ENCODE data around the gene CXCR6.

The CXCR6 gene

DNA sequence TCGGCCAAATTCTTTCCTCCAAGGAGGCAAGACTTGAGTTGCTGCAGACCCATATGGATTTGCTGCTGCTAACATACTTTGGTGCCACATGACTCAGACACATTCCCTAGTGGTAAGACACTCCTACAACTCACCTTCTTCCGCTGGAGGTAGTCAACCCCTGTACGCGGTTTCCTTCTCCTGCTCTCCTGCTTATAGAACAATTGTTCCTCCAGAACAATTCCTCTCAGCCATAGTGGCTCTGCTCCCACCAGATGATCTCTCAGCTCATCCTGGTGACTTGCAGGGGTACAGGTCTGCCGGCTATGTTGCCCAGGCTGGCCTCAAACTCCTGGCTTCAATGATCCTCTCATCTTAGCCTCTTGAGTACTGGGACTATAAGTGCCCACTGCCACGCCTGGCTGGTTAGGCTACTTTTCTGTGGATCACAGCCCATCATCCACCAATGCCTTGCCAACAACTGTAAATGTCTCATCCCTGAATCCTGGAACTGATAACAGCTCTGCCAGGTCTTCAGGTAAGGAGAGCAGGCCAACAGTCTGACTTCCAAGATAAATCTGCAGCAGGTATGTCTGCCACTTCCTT lies 2.4 kb upstream of the CXCR6 start:
- Histone ChIP-seq H3K4me1 (ENCODE audit: control insufficient read depth, insufficient read depth, low read length) (peaks cover 5% of the 10 kb centered on the region), H3K9me3 (replicated peaks; ENCODE audit: low read length) (no peaks in the 10 kb centered on the region), H3K27me3 (ENCODE audit: control insufficient read depth, insufficient read depth, low read length) (peaks cover 4% of the 10 kb centered on the region), H3K36me3 (ENCODE audit: insufficient read depth, low read length) (no peaks in the 10 kb centered on the region), H3K4me2 (ENCODE audit: low read length) (no peak overlapping the region), H3K4me3 (ENCODE audit: low read length) (no peak overlapping the region), H3K9ac (ENCODE audit: low read depth, low read length) (no peak overlapping the region)

DNA sequence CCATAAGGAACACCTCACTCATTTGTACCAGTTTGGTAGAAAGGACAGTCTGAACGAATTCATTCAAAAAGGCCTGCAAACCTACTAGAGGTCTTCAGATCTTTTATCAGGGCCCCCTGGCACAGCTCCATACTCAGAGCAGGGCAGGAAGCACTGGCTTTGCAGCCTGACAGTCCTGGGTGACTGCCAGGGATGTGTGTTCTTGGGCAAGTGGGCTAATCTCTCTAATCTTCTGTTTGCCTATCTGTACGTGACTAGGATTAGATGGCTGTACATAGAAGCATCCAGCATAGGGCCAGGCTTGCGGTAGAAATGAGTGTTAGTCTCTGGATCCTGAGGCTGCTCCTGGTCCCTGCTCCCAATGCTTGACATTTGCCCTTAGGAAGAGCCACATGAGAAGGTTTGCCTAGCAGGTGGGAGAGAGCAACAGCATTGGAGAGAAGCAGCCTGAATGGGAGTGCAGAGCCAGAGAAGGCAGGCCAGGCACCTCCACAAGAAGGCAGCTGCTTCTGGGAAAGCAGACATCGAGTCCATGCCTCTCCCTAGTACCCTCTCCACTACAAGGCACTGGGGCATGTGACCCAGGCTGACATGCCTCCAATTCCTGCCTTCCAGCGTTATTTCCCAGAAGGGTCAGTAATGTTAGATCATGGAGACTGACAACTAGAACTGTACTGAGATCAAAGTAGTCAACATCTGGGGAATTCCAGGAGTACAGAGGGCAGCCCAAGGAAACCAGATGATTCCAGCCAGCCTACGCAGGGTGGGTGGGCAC lies 1.0 kb upstream of the CXCR6 start:
- Histone ChIP-seq H3K9me3 (replicated peaks; ENCODE audit: low read length) (no peaks in the 10 kb centered on the region), H3K4me3 (ENCODE audit: low read length) (no peak overlapping the region), H3K9ac (ENCODE audit: low read depth, low read length) (no peak overlapping the region), H3K36me3 (ENCODE audit: insufficient read depth, low read length) (peaks cover 10% of the 10 kb centered on the region), H3K4me1 (ENCODE audit: control insufficient read depth, insufficient read depth, low read length) (peaks cover 5% of the 10 kb centered on the region), H3K27me3 (ENCODE audit: control insufficient read depth, insufficient read depth, low read length) (peaks cover 4% of the 10 kb centered on the region), H3K4me2 (ENCODE audit: low read length) (no peak overlapping the region)

DNA sequence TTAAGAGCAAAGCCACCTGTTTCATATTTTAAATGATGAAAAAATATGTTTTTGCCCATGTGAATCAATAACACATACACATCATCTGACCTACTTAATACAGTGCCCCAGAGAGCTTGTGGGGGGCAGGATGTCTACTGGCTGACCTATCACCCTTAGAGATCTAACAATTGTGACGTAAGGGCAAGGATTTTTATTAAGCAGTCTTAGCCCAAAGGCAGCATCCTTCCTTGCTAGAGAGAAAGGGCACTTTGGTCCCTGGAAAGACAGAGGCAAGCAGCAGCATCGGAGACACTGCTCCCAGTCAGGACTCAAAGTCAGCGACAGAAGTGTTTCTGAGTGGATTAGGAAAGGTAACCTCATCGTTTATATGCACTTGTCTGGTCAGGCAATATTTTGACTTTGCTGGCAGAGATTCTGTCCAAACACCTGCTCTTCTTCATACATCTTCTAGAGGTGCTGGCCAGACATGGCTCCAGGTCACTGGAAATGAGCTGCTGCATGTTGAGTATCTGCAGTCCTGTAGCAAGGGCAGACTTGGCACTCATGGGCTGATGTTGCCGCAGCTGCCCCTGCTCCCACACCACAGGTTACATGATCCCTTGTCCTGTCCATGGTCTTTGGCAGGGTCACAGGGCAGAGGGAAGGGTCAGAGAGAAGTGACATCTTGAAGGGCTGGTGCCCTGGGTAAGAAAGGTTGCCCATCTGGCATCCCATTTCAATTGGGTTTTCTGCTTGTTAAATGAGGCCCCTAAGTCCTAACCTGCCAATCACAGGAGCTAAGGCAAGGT lies 1.8 kb downstream of the CXCR6 start:
- Histone ChIP-seq H3K9me3 (replicated peaks; ENCODE audit: low read length) (no peaks in the 10 kb centered on the region), H3K4me1 (ENCODE audit: control insufficient read depth, insufficient read depth, low read length) (peaks cover 16% of the 10 kb centered on the region), H3K4me2 (ENCODE audit: low read length) (no peak overlapping the region), H3K4me3 (ENCODE audit: low read length) (no peak overlapping the region), H3K36me3 (ENCODE audit: insufficient read depth, low read length) (peaks cover 12% of the 10 kb centered on the region), H3K27me3 (ENCODE audit: control insufficient read depth, insufficient read depth, low read length) (peaks cover 4% of the 10 kb centered on the region), H3K9ac (ENCODE audit: low read depth, low read length) (no peak overlapping the region)

DNA sequence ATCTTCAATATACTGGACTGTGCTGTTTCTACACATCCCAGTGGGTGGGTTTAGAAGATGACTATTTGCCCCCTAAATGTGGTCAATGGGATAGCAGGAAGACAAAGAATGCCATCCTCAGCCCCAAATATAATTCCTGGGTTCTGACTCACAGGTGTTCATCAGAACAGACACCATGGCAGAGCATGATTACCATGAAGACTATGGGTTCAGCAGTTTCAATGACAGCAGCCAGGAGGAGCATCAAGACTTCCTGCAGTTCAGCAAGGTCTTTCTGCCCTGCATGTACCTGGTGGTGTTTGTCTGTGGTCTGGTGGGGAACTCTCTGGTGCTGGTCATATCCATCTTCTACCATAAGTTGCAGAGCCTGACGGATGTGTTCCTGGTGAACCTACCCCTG lies 3.0 kb downstream of the CXCR6 start:
- Histone ChIP-seq H3K9me3 (replicated peaks; ENCODE audit: low read length) (no peaks in the 10 kb centered on the region), H3K4me2 (ENCODE audit: low read length) (no peak overlapping the region), H3K4me3 (ENCODE audit: low read length) (no peak overlapping the region), H3K9ac (ENCODE audit: low read depth, low read length) (no peak overlapping the region), H3K36me3 (ENCODE audit: insufficient read depth, low read length) (peaks cover 14% of the 10 kb centered on the region), H3K27me3 (ENCODE audit: control insufficient read depth, insufficient read depth, low read length) (peaks cover 4% of the 10 kb centered on the region), H3K4me1 (ENCODE audit: control insufficient read depth, insufficient read depth, low read length) (peaks cover 16% of the 10 kb centered on the region)

DNA sequence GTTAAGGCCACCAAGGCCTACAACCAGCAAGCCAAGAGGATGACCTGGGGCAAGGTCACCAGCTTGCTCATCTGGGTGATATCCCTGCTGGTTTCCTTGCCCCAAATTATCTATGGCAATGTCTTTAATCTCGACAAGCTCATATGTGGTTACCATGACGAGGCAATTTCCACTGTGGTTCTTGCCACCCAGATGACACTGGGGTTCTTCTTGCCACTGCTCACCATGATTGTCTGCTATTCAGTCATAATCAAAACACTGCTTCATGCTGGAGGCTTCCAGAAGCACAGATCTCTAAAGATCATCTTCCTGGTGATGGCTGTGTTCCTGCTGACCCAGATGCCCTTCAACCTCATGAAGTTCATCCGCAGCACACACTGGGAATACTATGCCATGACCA lies 3.6 kb downstream of the CXCR6 start:
- H3K9me3 ChIP-seq (replicated peaks; ENCODE audit: low read length), result no peaks in the 10 kb centered on the region
- no peak overlapping the region for H3K9ac ChIP-seq (ENCODE audit: low read depth, low read length)
- no peak overlapping the region for H3K4me2 ChIP-seq (ENCODE audit: low read length)
- H3K27me3 ChIP-seq (ENCODE audit: control insufficient read depth, insufficient read depth, low read length), result peaks cover 4% of the 10 kb centered on the region
- H3K36me3 ChIP-seq (ENCODE audit: insufficient read depth, low read length), result peaks cover 18% of the 10 kb centered on the region
- no peak overlapping the region for H3K4me3 ChIP-seq (ENCODE audit: low read length)
- peaks cover 16% of the 10 kb centered on the region for H3K4me1 ChIP-seq (ENCODE audit: control insufficient read depth, insufficient read depth, low read length)

DNA sequence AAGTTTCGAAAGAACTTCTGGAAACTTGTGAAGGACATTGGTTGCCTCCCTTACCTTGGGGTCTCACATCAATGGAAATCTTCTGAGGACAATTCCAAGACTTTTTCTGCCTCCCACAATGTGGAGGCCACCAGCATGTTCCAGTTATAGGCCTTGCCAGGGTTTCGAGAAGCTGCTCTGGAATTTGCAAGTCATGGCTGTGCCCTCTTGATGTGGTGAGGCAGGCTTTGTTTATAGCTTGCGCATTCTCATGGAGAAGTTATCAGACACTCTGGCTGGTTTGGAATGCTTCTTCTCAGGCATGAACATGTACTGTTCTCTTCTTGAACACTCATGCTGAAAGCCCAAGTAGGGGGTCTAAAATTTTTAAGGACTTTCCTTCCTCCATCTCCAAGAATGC lies 4.1 kb downstream of the CXCR6 start:
- Histone ChIP-seq H3K27me3 (ENCODE audit: control insufficient read depth, insufficient read depth, low read length) (peaks cover 3% of the 10 kb centered on the region), H3K4me1 (ENCODE audit: control insufficient read depth, insufficient read depth, low read length) (peaks cover 16% of the 10 kb centered on the region), H3K9me3 (replicated peaks; ENCODE audit: low read length) (no peaks in the 10 kb centered on the region), H3K36me3 (ENCODE audit: insufficient read depth, low read length) (peaks cover 23% of the 10 kb centered on the region), H3K4me2 (ENCODE audit: low read length) (no peak overlapping the region), H3K4me3 (ENCODE audit: low read length) (no peak overlapping the region), H3K9ac (ENCODE audit: low read depth, low read length) (no peak overlapping the region)

DNA sequence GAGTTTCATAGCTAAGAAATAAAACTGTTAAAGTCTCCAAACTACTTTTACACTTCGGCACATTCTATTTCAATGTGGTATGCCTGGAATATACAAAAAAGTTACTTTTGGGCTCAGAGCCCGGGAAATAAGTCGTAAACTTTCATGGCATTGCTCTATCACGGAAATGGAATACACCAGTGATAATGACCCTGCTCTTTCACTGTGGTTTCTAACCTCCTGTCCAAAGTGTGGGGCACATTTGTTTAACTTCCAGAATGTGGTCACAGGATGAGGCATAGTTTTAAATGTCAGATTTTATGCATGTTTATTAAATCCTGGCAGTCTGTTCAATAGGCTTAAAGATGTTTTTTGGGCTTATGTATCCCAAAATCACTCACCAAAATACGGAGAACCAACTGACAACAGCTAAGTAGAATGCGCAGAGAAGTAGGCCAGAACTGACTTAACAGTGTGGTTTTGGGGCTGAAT lies 5.1 kb downstream of the CXCR6 start:
- H3K4me2 ChIP-seq (ENCODE audit: low read length), result no peak overlapping the region
- H3K27me3 ChIP-seq (ENCODE audit: control insufficient read depth, insufficient read depth, low read length), result no peaks in the 10 kb centered on the region
- H3K4me3 ChIP-seq (ENCODE audit: low read length), result no peak overlapping the region
- H3K9me3 ChIP-seq (replicated peaks; ENCODE audit: low read length), result no peaks in the 10 kb centered on the region
- H3K36me3 ChIP-seq (ENCODE audit: insufficient read depth, low read length), result peaks cover 30% of the 10 kb centered on the region
- no peak overlapping the region for H3K9ac ChIP-seq (ENCODE audit: low read depth, low read length)
- peaks cover 16% of the 10 kb centered on the region for H3K4me1 ChIP-seq (ENCODE audit: control insufficient read depth, insufficient read depth, low read length)

DNA sequence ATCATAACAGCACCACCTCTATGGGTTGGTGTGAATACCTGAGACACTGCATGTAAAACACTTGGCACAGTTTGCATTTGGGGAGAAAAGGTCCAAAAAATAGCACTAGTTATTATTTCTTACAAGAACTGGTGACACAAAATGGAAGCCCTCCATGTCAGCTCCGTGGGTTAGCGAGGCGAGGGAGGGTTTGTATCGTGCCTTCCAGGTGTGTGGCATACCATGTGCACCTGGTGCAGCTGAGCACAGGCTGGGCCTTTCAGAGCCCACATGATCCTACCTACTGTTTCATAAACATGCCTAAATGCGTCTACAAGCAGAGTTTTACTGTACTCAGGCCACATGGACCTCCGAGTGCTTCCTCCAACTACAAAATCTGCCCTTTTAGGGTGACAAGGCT lies 5.6 kb downstream of the CXCR6 start:
- Histone ChIP-seq H3K9ac (ENCODE audit: low read depth, low read length) (no peak overlapping the region), H3K4me1 (ENCODE audit: control insufficient read depth, insufficient read depth, low read length) (peaks cover 16% of the 10 kb centered on the region), H3K4me3 (ENCODE audit: low read length) (no peak overlapping the region), H3K4me2 (ENCODE audit: low read length) (no peak overlapping the region), H3K36me3 (ENCODE audit: insufficient read depth, low read length) (peaks cover 35% of the 10 kb centered on the region), H3K27me3 (ENCODE audit: control insufficient read depth, insufficient read depth, low read length) (no peaks in the 10 kb centered on the region), H3K9me3 (replicated peaks; ENCODE audit: low read length) (no peaks in the 10 kb centered on the region)

DNA sequence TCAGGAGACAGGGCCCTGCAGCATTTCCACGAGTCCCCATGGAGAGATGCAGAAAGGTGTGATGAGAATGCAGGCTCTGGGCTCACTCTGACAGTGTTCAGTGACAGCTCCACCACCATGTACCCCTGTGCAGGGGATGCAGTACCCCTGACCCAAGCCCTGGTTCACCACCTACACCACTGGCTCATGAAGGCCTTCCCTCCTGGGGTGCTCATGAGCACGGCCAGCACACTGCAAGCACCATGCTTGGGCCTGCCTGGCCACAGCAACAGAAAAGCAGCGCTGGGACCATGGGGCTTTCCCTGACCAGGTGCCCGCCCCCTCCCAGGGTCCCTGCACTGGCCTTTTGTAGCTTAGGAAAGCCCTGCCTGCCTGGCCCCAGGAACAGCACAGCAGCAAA lies 6.2 kb downstream of the CXCR6 start:
- H3K4me2 ChIP-seq (ENCODE audit: low read length), result no peak overlapping the region
- H3K27me3 ChIP-seq (ENCODE audit: control insufficient read depth, insufficient read depth, low read length), result no peaks in the 10 kb centered on the region
- peaks cover 16% of the 10 kb centered on the region for H3K4me1 ChIP-seq (ENCODE audit: control insufficient read depth, insufficient read depth, low read length)
- H3K9me3 ChIP-seq (replicated peaks; ENCODE audit: low read length), result no peaks in the 10 kb centered on the region
- H3K9ac ChIP-seq (ENCODE audit: low read depth, low read length), result no peak overlapping the region
- peaks cover 40% of the 10 kb centered on the region for H3K36me3 ChIP-seq (ENCODE audit: insufficient read depth, low read length)
- no peak overlapping the region for H3K4me3 ChIP-seq (ENCODE audit: low read length)

DNA sequence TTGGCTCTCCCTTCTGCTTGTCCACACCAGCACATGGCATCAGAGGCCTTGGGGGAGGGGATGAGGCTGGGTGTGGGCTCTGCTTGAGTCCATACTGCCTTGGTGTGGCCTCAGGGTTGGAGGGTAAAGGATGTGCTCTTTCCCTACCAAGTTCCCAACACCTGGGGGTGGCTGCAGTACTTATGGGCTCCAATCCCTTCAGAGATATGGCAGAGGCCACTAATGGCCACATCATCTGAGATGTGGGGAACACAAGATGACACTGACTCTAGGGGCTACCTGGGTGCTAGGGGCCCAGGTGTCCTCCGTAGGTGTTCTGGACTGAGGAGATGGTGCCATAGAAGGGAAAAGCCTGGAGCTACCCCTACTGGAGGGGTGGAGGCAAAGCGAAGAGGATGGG lies 6.9 kb downstream of the CXCR6 start:
- Histone ChIP-seq H3K36me3 (ENCODE audit: insufficient read depth, low read length) (peaks cover 47% of the 10 kb centered on the region), H3K4me3 (ENCODE audit: low read length) (no peak overlapping the region), H3K4me2 (ENCODE audit: low read length) (no peak overlapping the region), H3K9ac (ENCODE audit: low read depth, low read length) (no peak overlapping the region), H3K9me3 (replicated peaks; ENCODE audit: low read length) (no peaks in the 10 kb centered on the region), H3K27me3 (ENCODE audit: control insufficient read depth, insufficient read depth, low read length) (no peaks in the 10 kb centered on the region), H3K4me1 (ENCODE audit: control insufficient read depth, insufficient read depth, low read length) (peaks cover 16% of the 10 kb centered on the region)

DNA sequence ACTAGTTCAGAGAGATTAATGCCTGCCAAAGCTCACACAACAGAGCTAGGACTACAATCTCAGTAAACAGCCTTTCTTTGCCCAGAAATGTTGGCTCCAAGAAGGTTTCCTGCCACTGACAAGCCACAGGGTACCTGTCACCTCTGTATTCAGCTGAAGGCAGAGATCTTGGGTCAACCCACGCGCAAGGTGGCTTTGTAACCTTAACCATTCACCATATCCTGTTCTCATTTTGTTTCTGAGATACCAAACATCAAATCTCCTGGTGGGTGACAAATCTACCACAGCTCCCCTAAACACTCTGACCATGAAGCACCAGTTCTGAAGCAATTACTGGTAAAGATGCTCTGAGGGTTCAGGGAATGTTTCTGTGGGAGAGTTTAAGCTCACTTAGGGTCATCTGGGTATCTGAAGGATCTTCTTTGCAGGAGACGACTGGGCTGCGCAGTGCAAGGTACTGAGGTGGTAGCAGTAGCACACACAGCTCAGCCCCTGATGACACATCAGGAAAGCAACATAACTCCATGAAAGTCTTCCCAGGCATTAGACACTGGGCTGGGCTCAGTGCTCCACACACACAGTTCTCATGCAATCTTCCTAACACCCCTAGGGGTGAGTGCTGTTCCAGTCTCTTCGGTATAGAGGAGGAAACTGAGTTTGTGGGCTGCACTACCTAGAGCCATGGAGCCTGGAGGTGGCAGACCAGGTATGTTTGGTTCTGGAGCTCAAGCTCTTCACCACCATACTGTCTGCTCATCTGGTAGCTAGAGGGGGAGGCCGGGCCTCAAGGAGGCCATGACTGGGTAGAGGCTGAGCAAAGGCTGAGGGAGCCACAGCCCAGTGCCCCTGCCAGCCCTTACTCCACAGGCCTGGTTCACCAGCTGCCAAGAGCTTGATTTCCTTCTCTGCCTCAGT lies 7.7 kb downstream of the CXCR6 start:
- H3K4me2 ChIP-seq (ENCODE audit: low read length), result no peak overlapping the region
- H3K4me1 ChIP-seq (ENCODE audit: control insufficient read depth, insufficient read depth, low read length), result peaks cover 16% of the 10 kb centered on the region
- no peak overlapping the region for H3K9ac ChIP-seq (ENCODE audit: low read depth, low read length)
- no peaks in the 10 kb centered on the region for H3K9me3 ChIP-seq (replicated peaks; ENCODE audit: low read length)
- no peak overlapping the region for H3K4me3 ChIP-seq (ENCODE audit: low read length)
- H3K36me3 ChIP-seq (ENCODE audit: insufficient read depth, low read length), result peaks cover 49% of the 10 kb centered on the region
- H3K27me3 ChIP-seq (ENCODE audit: control insufficient read depth, insufficient read depth, low read length), result no peaks in the 10 kb centered on the region
